ENCODE results near the gene NTM.
"Not testable (repeated sequence)": the region's sequence is repeated elsewhere in the genome, so short reads cannot be mapped to it uniquely, and the experiment has no call there.

NTM gene

GRCh38 chr11:131903074-131903473, 532.7 kb downstream of the NTM start:
- no peak for DNase-seq

- no peak for DNase-seq
Measured at GRCh38 chr11:131904756-131905155, 534.3 kb downstream of the NTM start.

- DNase-seq = no peak
Measured at GRCh38 chr11:131906963-131907362, 536.5 kb downstream of the NTM start.

GRCh38 chr11:131907371-131907770, 537.0 kb downstream of the NTM start:
- DNase-seq = no peak

- DNase-seq = no peak
Measured at GRCh38 chr11:131908316-131908715, 537.9 kb downstream of the NTM start.

- no peak for DNase-seq
Measured at GRCh38 chr11:131909426-131910177, 539.2 kb downstream of the NTM start.

GRCh38 chr11:131910178-131910522, 539.7 kb downstream of the NTM start:
- DNase-seq = no peak

GRCh38 chr11:131910523-131911387, 540.3 kb downstream of the NTM start:
- DNase-seq = no peak

- not testable (repeated sequence) for DNase-seq
Measured at GRCh38 chr11:131911388-131912032, 541.1 kb downstream of the NTM start.

GRCh38 chr11:131912134-131912533, 541.7 kb downstream of the NTM start:
- no peak for DNase-seq

GRCh38 chr11:131913267-131913666, 542.9 kb downstream of the NTM start:
- DNase-seq = no peak

GRCh38 chr11:131914361-131914774, 544.0 kb downstream of the NTM start:
- DNase-seq = no peak

GRCh38 chr11:131916638-131917037, 546.2 kb downstream of the NTM start:
- no peak for DNase-seq

GRCh38 chr11:131917634-131918384, 547.4 kb downstream of the NTM start:
- no peak for DNase-seq

GRCh38 chr11:131918663-131919062, 548.2 kb downstream of the NTM start:
- DNase-seq = no peak

GRCh38 chr11:131922220-131922619, 551.8 kb downstream of the NTM start:
- DNase-seq = no peak

GRCh38 chr11:131923309-131923708, 552.9 kb downstream of the NTM start:
- no peak for DNase-seq

GRCh38 chr11:131924001-131924400, 553.6 kb downstream of the NTM start:
- no peak for DNase-seq

GRCh38 chr11:131924457-131925201, 554.2 kb downstream of the NTM start:
- DNase-seq = no peak

GRCh38 chr11:131925829-131926228, 555.4 kb downstream of the NTM start:
- DNase-seq = no peak

GRCh38 chr11:131928992-131929391, 558.6 kb downstream of the NTM start:
- no peak for DNase-seq
